Measurements from ENCODE around the gene CLASP1.

CLASP1 gene

DNA sequence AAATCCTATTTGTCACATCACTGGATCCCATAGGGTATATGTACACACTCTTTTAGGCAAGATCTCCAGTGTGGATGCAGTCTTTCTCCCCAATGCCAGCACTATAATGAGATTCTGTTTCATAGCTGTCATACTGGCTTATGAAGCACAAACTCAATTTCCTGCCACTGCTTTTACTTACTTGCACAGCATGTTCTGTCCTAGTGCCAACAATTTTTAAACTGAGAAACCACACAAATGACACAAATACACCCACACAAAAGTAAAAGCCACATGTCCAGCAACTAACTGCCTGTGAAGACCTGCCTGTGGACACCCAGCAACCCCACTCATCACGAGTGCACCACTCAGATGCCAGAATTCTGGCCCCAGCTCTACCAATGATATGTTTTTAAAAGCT, 148.2 kb downstream of the CLASP1 start:
- no peak for DNase-seq (ENCODE audit: low read depth)
- H3K4me3 ChIP-seq (ENCODE audit: low read depth, low read length): no peak overlapping the region
- TF ChIP-seq, protein P1, sequence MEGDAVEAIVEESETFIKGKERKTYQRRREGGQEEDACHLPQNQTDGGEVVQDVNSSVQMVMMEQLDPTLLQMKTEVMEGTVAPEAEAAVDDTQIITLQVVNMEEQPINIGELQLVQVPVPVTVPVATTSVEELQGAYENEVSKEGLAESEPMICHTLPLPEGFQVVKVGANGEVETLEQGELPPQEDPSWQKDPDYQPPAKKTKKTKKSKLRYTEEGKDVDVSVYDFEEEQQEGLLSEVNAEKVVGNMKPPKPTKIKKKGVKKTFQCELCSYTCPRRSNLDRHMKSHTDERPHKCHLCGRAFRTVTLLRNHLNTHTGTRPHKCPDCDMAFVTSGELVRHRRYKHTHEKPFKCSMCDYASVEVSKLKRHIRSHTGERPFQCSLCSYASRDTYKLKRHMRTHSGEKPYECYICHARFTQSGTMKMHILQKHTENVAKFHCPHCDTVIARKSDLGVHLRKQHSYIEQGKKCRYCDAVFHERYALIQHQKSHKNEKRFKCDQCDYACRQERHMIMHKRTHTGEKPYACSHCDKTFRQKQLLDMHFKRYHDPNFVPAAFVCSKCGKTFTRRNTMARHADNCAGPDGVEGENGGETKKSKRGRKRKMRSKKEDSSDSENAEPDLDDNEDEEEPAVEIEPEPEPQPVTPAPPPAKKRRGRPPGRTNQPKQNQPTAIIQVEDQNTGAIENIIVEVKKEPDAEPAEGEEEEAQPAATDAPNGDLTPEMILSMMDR (IDR thresholded peaks at IDR 0.05; ENCODE audit: control insufficient read depth, extremely low read depth, insufficient read depth): no peak

DNA sequence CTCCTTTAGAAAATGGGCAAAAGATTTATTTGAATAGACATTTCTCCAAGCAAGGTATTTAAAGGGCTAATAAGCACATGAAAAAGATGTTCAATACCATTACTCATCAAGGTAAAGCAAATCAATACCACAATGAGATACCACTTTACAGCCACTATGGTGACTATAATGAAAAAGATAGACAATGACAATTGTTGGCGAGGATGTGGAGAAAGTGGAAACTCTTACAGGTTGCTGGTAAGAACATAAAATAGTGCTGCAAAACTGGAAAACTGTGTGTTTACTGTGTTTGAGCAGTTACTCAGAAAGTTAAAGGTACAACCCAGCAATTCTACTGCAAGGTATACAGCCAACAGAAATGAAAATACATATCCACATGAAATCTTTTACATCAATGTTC, 150.5 kb downstream of the CLASP1 start:
- TF ChIP-seq, protein P1 (IDR thresholded peaks at IDR 0.05; ENCODE audit: control insufficient read depth, extremely low read depth, insufficient read depth): no peak
- no peak for DNase-seq (ENCODE audit: low read depth)
- no peak overlapping the region for H3K4me3 ChIP-seq (ENCODE audit: low read depth, low read length)

GRCh38 chr2:121492409-121492808, 156.9 kb downstream of the CLASP1 start:
- DNase-seq (ENCODE audit: low read depth): no peak
- TF ChIP-seq, protein P1 (IDR thresholded peaks at IDR 0.05; ENCODE audit: control insufficient read depth, extremely low read depth, insufficient read depth): no peak
- no peak overlapping the region for H3K4me3 ChIP-seq (ENCODE audit: low read depth, low read length)

- H3K4me3 ChIP-seq (ENCODE audit: low read depth, low read length): no peak overlapping the region
- DNase-seq (ENCODE audit: low read depth): no peak
- TF ChIP-seq, protein P1 (IDR thresholded peaks at IDR 0.05; ENCODE audit: control insufficient read depth, extremely low read depth, insufficient read depth): no peak
Measured at GRCh38 chr2:121491518-121491917, 157.7 kb downstream of the CLASP1 start.

GRCh38 chr2:121490584-121491133, 158.6 kb downstream of the CLASP1 start:
- H3K4me3 ChIP-seq (ENCODE audit: low read depth, low read length): no peak overlapping the region
- TF ChIP-seq, protein P1 (IDR thresholded peaks at IDR 0.05; ENCODE audit: control insufficient read depth, extremely low read depth, insufficient read depth): no peak
- no peak for DNase-seq (ENCODE audit: low read depth)

DNA sequence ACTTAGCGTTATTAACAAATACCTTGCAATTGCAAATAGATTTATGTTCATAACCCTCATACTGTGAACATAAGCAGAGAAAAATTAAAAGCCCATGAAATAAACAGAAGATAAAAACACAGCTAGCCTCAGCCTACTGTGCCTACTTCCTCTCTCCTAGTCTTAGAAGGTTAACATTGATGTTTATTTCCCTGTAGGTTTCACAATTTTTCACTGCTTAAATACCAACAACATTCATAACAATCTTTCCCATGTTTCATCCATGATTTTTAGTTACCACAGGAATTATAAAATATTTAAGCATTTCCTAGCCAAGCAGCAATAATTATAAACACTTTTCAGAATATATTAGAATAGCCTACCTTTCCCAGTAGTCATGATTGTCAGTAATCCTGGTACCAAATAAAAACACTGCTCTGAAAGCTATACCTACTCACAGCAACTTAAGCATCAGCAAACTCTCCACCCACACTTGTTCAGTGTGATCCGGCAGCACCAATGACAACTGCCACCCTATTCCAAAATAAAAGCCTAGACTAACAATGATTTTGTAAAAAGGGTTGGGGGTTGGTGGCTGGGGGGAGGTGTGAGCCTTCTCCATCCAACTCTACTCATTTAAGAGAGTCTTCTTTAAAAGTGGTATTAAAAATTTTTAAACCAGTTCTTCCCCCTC, 159.2 kb downstream of the CLASP1 start:
- DNase-seq (ENCODE audit: low read depth): no peak
- TF ChIP-seq, protein P1 (IDR thresholded peaks at IDR 0.05; ENCODE audit: control insufficient read depth, extremely low read depth, insufficient read depth): no peak
- no peak overlapping the region for H3K4me3 ChIP-seq (ENCODE audit: low read depth, low read length)

- peak; percentile 90 for DNase-seq (ENCODE audit: low read depth)
- TF ChIP-seq, protein P1 (IDR thresholded peaks at IDR 0.05; ENCODE audit: control insufficient read depth, extremely low read depth, insufficient read depth): no peak
- H3K4me3 ChIP-seq (ENCODE audit: low read depth, low read length): no peak overlapping the region
Measured at GRCh38 chr2:121489284-121489683, 160.0 kb downstream of the CLASP1 start.

All from LNCaP clone FGC (cell line).